ENCODE measurements around the gene DOK7.
"Not testable (repeated sequence)": the region's sequence is repeated elsewhere in the genome, so short reads cannot be mapped to it uniquely, and the experiment has no call there.

Gene DOK7

GRCh38 chr4:3444351-3445110 is 18.6 kb upstream of the DOK7 start:
- no peak overlapping the region for H3K4me3 Mint-ChIP-seq
- no peak overlapping the region for H3K27ac Mint-ChIP-seq
- DNase-seq: no peak
- no peaks in the 10 kb centered on the region for H3K36me3 Mint-ChIP-seq
- CTCF ChIA-PET: interaction anchor here (0.9 to 2.9 kb wide), 7 partner anchors 97 to 339 kb away, joined by 3 to 17 read pairs (median 5); no protein-coding TSS in a partner anchor
- no peaks in the 10 kb centered on the region for H3K4me1 Mint-ChIP-seq
- H3K9me3 Mint-ChIP-seq: no peaks in the 10 kb centered on the region
- no peaks in the 10 kb centered on the region for H3K27me3 Mint-ChIP-seq

- Mint-ChIP-seq H3K36me3 (no peaks in the 10 kb centered on the region), H3K4me1 (no peaks in the 10 kb centered on the region), H3K4me3 (no peak overlapping the region), H3K27ac (no peak overlapping the region), H3K9me3 (no peaks in the 10 kb centered on the region), H3K27me3 (no peaks in the 10 kb centered on the region)
- CTCF ChIA-PET: interaction anchor here (2.4 to 2.9 kb wide), 2 partner anchors 99 to 338 kb away, joined by 15 to 17 read pairs; no protein-coding TSS in a partner anchor
- DNase-seq: no peak
Measured at GRCh38 chr4:3445111-3445820, 17.8 kb upstream of the DOK7 start.

- H3K27ac Mint-ChIP-seq: no peak overlapping the region
- CTCF ChIA-PET: interaction anchor here (2.9 kb wide), 1 partner anchor 100 kb away, joined by 17 read pairs; no protein-coding TSS in a partner anchor
- no peak for DNase-seq
- no peak overlapping the region for H3K4me3 Mint-ChIP-seq
- H3K36me3 Mint-ChIP-seq: no peaks in the 10 kb centered on the region
- no peaks in the 10 kb centered on the region for H3K9me3 Mint-ChIP-seq
- H3K4me1 Mint-ChIP-seq: no peaks in the 10 kb centered on the region
- peaks cover 5% of the 10 kb centered on the region for H3K27me3 Mint-ChIP-seq
Measured at GRCh38 chr4:3445829-3446545, 17.1 kb upstream of the DOK7 start.

- no peak for DNase-seq
- Mint-ChIP-seq H3K4me3 (no peak overlapping the region), H3K27ac (no peak overlapping the region), H3K9me3 (no peaks in the 10 kb centered on the region), H3K36me3 (no peaks in the 10 kb centered on the region), H3K4me1 (no peaks in the 10 kb centered on the region), H3K27me3 (peaks cover 5% of the 10 kb centered on the region)
- CTCF ChIA-PET: interaction anchor here (0.6 kb wide), 1 partner anchor 100 kb away, joined by 3 read pairs; no protein-coding TSS in a partner anchor
Measured at GRCh38 chr4:3446631-3447320, 16.3 kb upstream of the DOK7 start.

GRCh38 chr4:3447431-3448395 is 15.4 kb upstream of the DOK7 start:
- no peaks in the 10 kb centered on the region for H3K4me1 Mint-ChIP-seq
- DNase-seq: no peak
- H3K27me3 Mint-ChIP-seq: peaks cover 5% of the 10 kb centered on the region
- CTCF ChIA-PET: interaction anchor here (0.6 kb wide), 1 partner anchor 101 kb away, joined by 3 read pairs; no protein-coding TSS in a partner anchor
- H3K36me3 Mint-ChIP-seq: no peaks in the 10 kb centered on the region
- no peak overlapping the region for H3K27ac Mint-ChIP-seq
- no peaks in the 10 kb centered on the region for H3K9me3 Mint-ChIP-seq
- H3K4me3 Mint-ChIP-seq: no peak overlapping the region

GRCh38 chr4:3449047-3449573 is 14.0 kb upstream of the DOK7 start:
- CTCF ChIA-PET: no interaction called here
- Mint-ChIP-seq H3K27me3 (peaks cover 10% of the 10 kb centered on the region), H3K4me3 (no peak overlapping the region), H3K4me1 (no peaks in the 10 kb centered on the region), H3K36me3 (no peaks in the 10 kb centered on the region), H3K27ac (no peak overlapping the region), H3K9me3 (no peaks in the 10 kb centered on the region)
- no peak for DNase-seq

GRCh38 chr4:3449574-3450534 is 13.3 kb upstream of the DOK7 start:
- Mint-ChIP-seq H3K4me3 (no peak overlapping the region), H3K27me3 (peaks cover 10% of the 10 kb centered on the region), H3K27ac (no peak overlapping the region), H3K36me3 (no peaks in the 10 kb centered on the region), H3K9me3 (peaks cover 2% of the 10 kb centered on the region), H3K4me1 (no peaks in the 10 kb centered on the region)
- DNase-seq: no peak
- CTCF ChIA-PET: no interaction called here

- CTCF ChIA-PET: no interaction called here
- H3K9me3 Mint-ChIP-seq: peaks cover 8% of the 10 kb centered on the region
- H3K4me3 Mint-ChIP-seq: no peak overlapping the region
Measured at GRCh38 chr4:3450643-3451042, 12.5 kb upstream of the DOK7 start.

GRCh38 chr4:3451956-3452355 is 11.2 kb upstream of the DOK7 start:
- CTCF ChIA-PET: no interaction called here
- H3K36me3 Mint-ChIP-seq: no peaks in the 10 kb centered on the region
- H3K4me1 Mint-ChIP-seq: no peaks in the 10 kb centered on the region
- DNase-seq: no peak
- peaks cover 10% of the 10 kb centered on the region for H3K27me3 Mint-ChIP-seq
- peaks cover 9% of the 10 kb centered on the region for H3K9me3 Mint-ChIP-seq
- no peak overlapping the region for H3K27ac Mint-ChIP-seq
- no peak overlapping the region for H3K4me3 Mint-ChIP-seq

More at GRCh38 chr4:3450643-3451042, 12.5 kb upstream of the DOK7 start:
- Mint-ChIP-seq H3K27me3 (peaks cover 10% of the 10 kb centered on the region), H3K27ac (no peak overlapping the region), H3K36me3 (no peaks in the 10 kb centered on the region), H3K4me1 (no peaks in the 10 kb centered on the region)
- no peak for DNase-seq

- CTCF ChIA-PET: no interaction called here
- DNase-seq: no peak
- Mint-ChIP-seq H3K27me3 (peaks cover 10% of the 10 kb centered on the region), H3K9me3 (peaks cover 9% of the 10 kb centered on the region), H3K4me1 (no peaks in the 10 kb centered on the region), H3K36me3 (no peaks in the 10 kb centered on the region), H3K27ac (no peak overlapping the region), H3K4me3 (no peak overlapping the region)
Measured at GRCh38 chr4:3452376-3452775, 10.7 kb upstream of the DOK7 start.

- H3K36me3 Mint-ChIP-seq, DNase-seq, H3K9me3 Mint-ChIP-seq, H3K4me1 Mint-ChIP-seq, H3K4me3 Mint-ChIP-seq, H3K27ac Mint-ChIP-seq, CTCF ChIA-PET: not testable (repeated sequence)
- peaks cover 19% of the 10 kb centered on the region for H3K27me3 Mint-ChIP-seq
Measured at GRCh38 chr4:3455596-3455995, 7.5 kb upstream of the DOK7 start.

GRCh38 chr4:3458371-3458770 is 4.7 kb upstream of the DOK7 start:
- Mint-ChIP-seq H3K27me3 (peaks cover 44% of the 10 kb centered on the region), H3K27ac (no peak overlapping the region), H3K9me3 (peaks cover 9% of the 10 kb centered on the region), H3K36me3 (no peaks in the 10 kb centered on the region), H3K4me3 (no peak overlapping the region), H3K4me1 (no peaks in the 10 kb centered on the region)
- CTCF ChIA-PET: no interaction called here
- no peak for DNase-seq
